PFSK-1 (cell line): ENCODE measurements around the gene SH3YL1.

Source experiments
- POLR2AphosphoS5 ChIP-seq: IDR thresholded peaks from 2 replicates; pipeline ENCODE4 v1.6.1; 2012; ENCODE audit warnings: low read depth, mild to moderate bottlenecking, control low read depth, low read length, moderate library complexity
- REST ChIP-seq, 2 experiments: IDR thresholded peaks; 2 replicates each; pipeline versions ENCODE4 v1.6.1 to v1.8.0; 2011 to 2012; ENCODE audit warnings: low read depth in 2 of 2, low read length in 2 of 2, control low read depth in 1 of 2, inconsistent platforms in 1 of 2, mild to moderate bottlenecking in 1 of 2, moderate library complexity in 1 of 2; ENCODE audit not compliant: insufficient read depth in 1 of 2
- SIN3A ChIP-seq: IDR thresholded peaks from 2 replicates; pipeline ENCODE4 v1.6.1; 2012; ENCODE audit warnings: mild to moderate bottlenecking, low read length, moderate library complexity, borderline replicate concordance; ENCODE audit not compliant: insufficient read depth

GRCh38 chr2:195932-196331 lies 67.9 kb downstream of the SH3YL1 start:
- no peak for TF ChIP-seq SIN3A
- TF ChIP-seq POLR2AphosphoS5 = no peak
- TF ChIP-seq REST (IDR thresholded peaks at IDR 0.05; ENCODE audit: insufficient read depth in 1 of 2, low read depth in 2 of 2, low read length in 2 of 2) = no peak
